Body of pancreas (tissue), 4 donors: ENCODE data around the gene ARHGEF25. TPM values are rescaled to one million over a fixed set of nuclear protein-coding genes. Genes with fewer than 3 reads are reported as not detected.

Source experiments
- ATAC-seq: fragments of 150-250 bp; one replicate; pipeline ENCODE4 v1.9.1; 2016
- DNase-seq, 4 donors: peaks; one replicate each; pipeline ENCODE4 v3.0.0-alpha.2; 2019
- H3K27ac ChIP-seq, 4 donors: fragments of 200-600 bp; sonication (generic); 1 replicate in 3 of 4; 2 replicates in 1 of 4; pipeline versions ENCODE4 v1.5.1 to v1.6.1; 2016 to 2019; ENCODE audit warnings: mild to moderate bottlenecking in 1 of 4, mixed read lengths in 1 of 4, moderate library complexity in 1 of 4
- H3K27me3 ChIP-seq, 2 donors: fragments of 200-600 bp; sonication (generic); one replicate each; pipeline ENCODE4 v1.6.0; 2016; ENCODE audit warnings: mild to moderate bottlenecking in 1 of 2
- H3K36me3 ChIP-seq, 2 donors: fragments of 200-600 bp; sonication (generic); replicated peaks in 1 of 2; 2 replicates each; pipeline ENCODE4 v1.5.1; 2016; ENCODE audit warnings: low read depth in 2 of 2; ENCODE audit not compliant: insufficient read depth in 1 of 2
- H3K4me1 ChIP-seq: fragments of 200-600 bp; sonication (generic); one replicate; pipeline ENCODE4 v1.6.0; 2016
- H3K4me3 ChIP-seq, 2 donors: fragments of 200-600 bp; sonication (generic); 1 replicate in 1 of 2; 2 replicates in 1 of 2; pipeline ENCODE4 v1.5.1; 2016 to 2019
- H3K9me3 ChIP-seq, 3 donors: fragments of 200-600 bp; sonication (generic); 1 replicate in 2 of 3; 2 replicates in 1 of 3; pipeline ENCODE4 v1.5.1; 2016
- CTCF ChIP-seq, 7 experiments: fragments of 450-650 bp in 4 of 7; fragments of 200-600 bp in 3 of 7; sonication (generic) in 3 of 7; IDR thresholded peaks; one replicate each; pipeline ENCODE4 v1.5.1; 2016 to 2019; ENCODE audit warnings: antibody characterized with exemption in 7 of 7
- POLR2A ChIP-seq, 3 donors: fragments of 450-650 bp; IDR thresholded peaks; one replicate each; pipeline ENCODE4 v1.6.1; 2016; ENCODE audit warnings: antibody characterized with exemption in 3 of 3, mild to moderate bottlenecking in 2 of 3
- WGBS, 2 donors: methylation state at CpG; one replicate each; pipeline ENCODE4 v1.1.5; 2017; 5-methylcytosine and 5-hydroxymethylcytosine counted together
- intact Hi-C: fragments of 100-400 bp; cut with DNase I; formaldehyde crosslinking; loops from one replicate; pipeline ENCODE4 v1.15.1; 2023
- total RNA-seq, 2 donors: library from RNA; depleted of rRNA; stranded (reverse); fragments of >200 nt; gene quantifications; one replicate each; pipeline ENCODE4 v1.1.0, GENCODE V29; 2016

ARHGEF25 gene
- total RNA-seq, 2 donors from 2014 or later: 10.1 to 10.9 TPM

- TF ChIP-seq CTCF (IDR thresholded peaks at IDR 0.05) (no peak), POLR2A (IDR thresholded peaks at IDR 0.05) (no peak)
- no peaks in the 10 kb centered on the region for H3K9me3 ChIP-seq
- no peaks in the 10 kb centered on the region for H3K27me3 ChIP-seq
- ATAC-seq: peak; percentile 7
- no peaks in the 10 kb centered on the region for H3K36me3 ChIP-seq
- peaks cover 24% of the 10 kb centered on the region for H3K4me1 ChIP-seq
- intact Hi-C loops: no loop called here
- H3K27ac ChIP-seq: peak overlapping the region in 1 of 4 donors; percentile 28
- DNase-seq: peak in 2 of 4 donors; percentile 27 to 43
- H3K4me3 ChIP-seq: no peak overlapping the region
- 9 to 25% methylated on average over 25 to 29 of the region's 29 CpGs for WGBS, 2 donors
Measured at GRCh38 chr12:57610554-57611107, 604 bp upstream of the ARHGEF25 start.

GRCh38 chr12:57611827-57612710, 834 bp downstream of the ARHGEF25 start:
- Histone ChIP-seq H3K4me3 (peak overlapping the region; percentile 44 to 59), H3K4me1 (peaks cover 22% of the 10 kb centered on the region), H3K27me3 (no peaks in the 10 kb centered on the region), H3K9me3 (no peaks in the 10 kb centered on the region), H3K27ac (peak overlapping the region in 1 of 4 donors; percentile 8), H3K36me3 (no peaks in the 10 kb centered on the region)
- ATAC-seq (no peak), DNase-seq (no peak)
- TF ChIP-seq POLR2A (IDR thresholded peaks at IDR 0.05): no peak
- TF ChIP-seq CTCF (IDR thresholded peaks at IDR 0.05): no peak
- intact Hi-C loops: no loop called here
- 18 to 31% methylated on average over 12 to 22 of the region's 23 CpGs for WGBS, 2 donors

DNA sequence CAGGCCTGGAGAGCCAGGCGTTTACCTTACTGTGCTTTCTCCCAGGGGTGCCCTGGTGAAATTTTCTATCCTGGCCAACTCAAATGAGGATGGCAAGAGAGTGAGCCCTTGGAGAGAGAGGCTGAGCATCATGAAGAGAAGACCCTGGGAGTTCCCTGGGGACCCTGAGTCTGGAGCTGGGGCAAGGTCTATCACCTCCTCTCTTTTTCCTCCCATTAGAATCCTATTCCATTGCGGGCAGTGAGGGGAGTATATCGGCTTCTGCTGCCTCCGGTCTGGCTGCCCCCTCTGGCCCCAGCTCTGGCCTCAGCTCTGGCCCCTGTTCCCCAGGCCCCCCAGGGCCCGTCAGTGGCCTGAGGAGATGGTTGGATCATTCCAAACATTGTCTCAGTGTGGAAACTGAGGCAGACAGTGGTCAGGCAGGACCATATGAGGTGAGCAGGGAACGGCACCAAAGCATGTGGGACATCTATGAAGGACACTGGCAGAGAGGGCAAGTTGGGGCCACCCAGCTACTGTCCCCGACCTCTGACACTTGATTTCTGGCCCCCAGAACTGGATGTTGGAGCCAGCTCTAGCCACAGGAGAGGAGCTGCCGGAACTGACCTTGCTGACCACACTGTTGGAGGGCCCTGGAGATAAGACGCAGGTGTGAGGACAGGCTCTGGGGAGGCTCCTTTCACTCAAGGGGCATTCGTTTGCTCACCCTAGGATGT, 1.6 kb downstream of the ARHGEF25 start:
- Histone ChIP-seq H3K4me1 (peaks cover 22% of the 10 kb centered on the region), H3K27me3 (no peaks in the 10 kb centered on the region), H3K36me3 (no peaks in the 10 kb centered on the region), H3K27ac (no peak overlapping the region), H3K9me3 (no peaks in the 10 kb centered on the region), H3K4me3 (no peak overlapping the region)
- TF ChIP-seq POLR2A (IDR thresholded peaks at IDR 0.05) (no peak), CTCF (IDR thresholded peaks at IDR 0.05) (no peak)
- ATAC-seq (no peak), DNase-seq (no peak)
- WGBS, 2 donors: 88 to 89% methylated on average over 7 to 10 of the region's 10 CpGs
- intact Hi-C loops: no loop called here

- H3K27ac ChIP-seq: no peak overlapping the region
- peaks cover 22% of the 10 kb centered on the region for H3K4me1 ChIP-seq
- TF ChIP-seq CTCF (IDR thresholded peaks at IDR 0.05) (no peak), POLR2A (IDR thresholded peaks at IDR 0.05) (no peak)
- H3K9me3 ChIP-seq: no peaks in the 10 kb centered on the region
- DNase-seq (no peak), ATAC-seq (no peak)
- H3K36me3 ChIP-seq: no peaks in the 10 kb centered on the region
- intact Hi-C loops: no loop called here
- no peaks in the 10 kb centered on the region for H3K27me3 ChIP-seq
- 76 to 90% methylated on average over 10 of the region's 10 CpGs for WGBS, 2 donors
- H3K4me3 ChIP-seq: no peak overlapping the region
Measured at GRCh38 chr12:57613427-57614109, 2.3 kb downstream of the ARHGEF25 start.
